Measurements from ENCODE around the gene WDR44. TPM values are rescaled to one million over a fixed set of nuclear protein-coding genes. Genes with fewer than 3 reads are reported as not detected.
"Not testable (repeated sequence)": the region's sequence is repeated elsewhere in the genome, so short reads cannot be mapped to it uniquely, and the experiment has no call there.

The WDR44 gene
- total RNA-seq, 1 donor from 2014 or later: 12.0 TPM

DNA sequence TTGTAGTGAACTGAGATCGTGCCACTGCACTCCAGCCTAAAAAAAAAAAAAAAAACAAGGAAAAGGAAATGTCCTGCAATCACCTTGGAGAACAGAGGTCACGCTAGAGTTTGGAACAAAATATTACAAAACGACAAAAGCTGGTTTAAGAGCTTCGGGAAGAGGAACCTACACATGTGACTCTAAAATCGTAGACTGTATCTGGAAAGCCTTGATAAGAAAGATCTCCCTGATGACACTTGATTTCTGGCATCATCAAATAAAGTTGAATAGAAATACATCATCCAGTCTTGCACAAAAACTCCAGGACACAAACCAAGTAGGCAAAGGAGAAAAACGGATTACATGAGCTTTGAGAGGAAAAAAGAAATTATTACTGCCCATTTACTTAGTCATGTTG, 118.6 kb downstream of the WDR44 start:
- ATAC-seq (ENCODE audit: poor library complexity) (no peak), DNase-seq (no peak)
- intact Hi-C loops (cut with DNase I): no loop called here

DNA sequence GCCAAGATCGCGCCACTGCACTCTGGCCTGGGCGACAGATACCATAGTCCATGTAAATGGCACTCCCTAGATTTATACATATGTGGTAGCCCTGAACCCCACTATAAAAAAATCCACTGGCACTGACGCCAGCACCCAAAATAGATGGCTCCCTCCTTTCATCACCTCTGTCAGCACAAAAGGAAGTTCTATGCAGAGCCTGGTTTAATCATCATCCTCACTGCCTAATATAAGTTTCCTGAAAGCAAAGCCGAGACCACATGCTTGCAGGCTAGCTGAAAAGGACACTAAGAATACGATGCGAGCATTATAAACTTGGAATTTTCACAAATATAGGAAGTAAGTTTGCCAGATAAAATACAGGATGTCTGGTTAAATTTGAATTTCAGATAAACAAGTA, 122.2 kb downstream of the WDR44 start:
- ATAC-seq (ENCODE audit: poor library complexity) (no peak), DNase-seq (no peak)
- intact Hi-C loops (cut with DNase I): no loop called here

DNA sequence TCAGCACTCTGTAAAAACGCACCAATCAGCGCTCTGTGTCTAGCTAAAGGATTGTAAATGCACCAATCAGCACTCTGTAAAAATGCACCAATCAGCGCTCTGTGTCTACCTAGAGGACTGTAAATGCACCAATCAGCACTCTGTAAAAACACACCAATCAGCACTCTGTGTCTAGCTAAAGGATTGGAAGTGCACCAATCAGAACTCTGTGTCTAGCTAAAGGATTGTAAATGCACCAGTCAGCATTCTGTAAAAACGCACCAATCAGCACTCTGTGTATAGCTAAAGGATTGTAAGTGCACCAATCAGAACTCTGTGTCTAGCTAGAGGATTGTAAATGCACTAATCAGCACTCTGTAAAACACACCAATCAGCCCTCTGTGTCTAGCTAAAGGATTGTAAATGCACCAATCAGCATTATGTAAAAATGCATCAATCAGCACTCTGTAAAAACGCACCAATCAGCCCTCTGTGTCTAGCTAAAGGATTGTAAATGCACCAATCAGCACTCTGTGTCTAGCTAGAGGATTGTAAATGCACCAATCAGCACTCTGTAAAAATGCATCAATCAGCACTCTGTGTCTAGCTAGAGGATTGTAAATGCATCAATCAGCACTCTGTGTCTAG, 124.9 kb downstream of the WDR44 start:
- DNase-seq; intact Hi-C loops (cut with DNase I); ATAC-seq (ENCODE audit: poor library complexity): not testable (repeated sequence)

GRCh38 chrX:118474586-118474985, 128.7 kb downstream of the WDR44 start:
- intact Hi-C loops (cut with DNase I): no loop called here
- DNase-seq (no peak), ATAC-seq (ENCODE audit: poor library complexity) (no peak)

DNA sequence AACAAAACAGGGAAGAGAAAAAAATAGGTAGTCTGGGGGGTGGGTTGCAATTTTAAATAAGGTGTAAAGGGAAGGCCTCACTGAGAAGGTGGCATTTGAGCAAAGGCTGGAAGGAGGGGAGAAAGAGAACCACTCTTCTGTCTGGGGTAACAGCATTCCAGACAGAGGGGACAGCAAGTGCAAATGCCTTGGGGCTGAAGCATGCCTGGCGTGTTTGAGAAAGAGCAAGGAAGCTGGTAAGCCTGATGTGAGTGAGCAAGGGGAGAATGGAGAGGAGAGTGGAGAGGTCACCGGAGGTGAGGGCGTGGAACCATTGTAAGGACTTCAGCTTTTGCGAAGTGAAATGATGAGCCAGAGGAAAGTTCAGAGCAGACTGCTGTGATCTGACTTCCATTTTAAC, 130.0 kb downstream of the WDR44 start:
- ATAC-seq (ENCODE audit: poor library complexity) (no peak), DNase-seq (no peak)
- intact Hi-C loops (cut with DNase I): no loop called here

- ATAC-seq (ENCODE audit: poor library complexity) (no peak), DNase-seq (no peak)
- intact Hi-C loops (cut with DNase I): no loop called here
Measured at GRCh38 chrX:118480172-118480571, 134.3 kb downstream of the WDR44 start.

DNA sequence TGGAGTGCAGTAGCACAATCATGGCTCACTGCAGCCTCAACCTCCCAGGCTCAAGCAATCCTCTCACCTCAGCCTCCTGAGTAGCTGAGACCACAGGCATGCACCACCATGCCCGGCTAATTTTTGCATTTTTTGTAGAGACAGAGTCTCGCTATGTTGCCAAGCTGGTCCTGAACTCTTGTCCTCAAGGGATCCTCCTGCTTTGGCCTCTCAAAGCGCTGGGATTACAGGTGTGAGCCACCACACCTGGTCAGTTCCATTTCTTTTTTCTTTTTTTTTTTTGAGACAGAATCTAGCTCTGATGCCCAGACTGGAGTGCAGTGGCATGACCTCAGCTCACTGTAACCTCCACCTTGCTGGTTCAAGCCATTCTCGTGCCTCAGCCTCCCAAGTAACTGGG, 136.5 kb downstream of the WDR44 start:
- DNase-seq; intact Hi-C loops (cut with DNase I); ATAC-seq (ENCODE audit: poor library complexity): not testable (repeated sequence)

DNA sequence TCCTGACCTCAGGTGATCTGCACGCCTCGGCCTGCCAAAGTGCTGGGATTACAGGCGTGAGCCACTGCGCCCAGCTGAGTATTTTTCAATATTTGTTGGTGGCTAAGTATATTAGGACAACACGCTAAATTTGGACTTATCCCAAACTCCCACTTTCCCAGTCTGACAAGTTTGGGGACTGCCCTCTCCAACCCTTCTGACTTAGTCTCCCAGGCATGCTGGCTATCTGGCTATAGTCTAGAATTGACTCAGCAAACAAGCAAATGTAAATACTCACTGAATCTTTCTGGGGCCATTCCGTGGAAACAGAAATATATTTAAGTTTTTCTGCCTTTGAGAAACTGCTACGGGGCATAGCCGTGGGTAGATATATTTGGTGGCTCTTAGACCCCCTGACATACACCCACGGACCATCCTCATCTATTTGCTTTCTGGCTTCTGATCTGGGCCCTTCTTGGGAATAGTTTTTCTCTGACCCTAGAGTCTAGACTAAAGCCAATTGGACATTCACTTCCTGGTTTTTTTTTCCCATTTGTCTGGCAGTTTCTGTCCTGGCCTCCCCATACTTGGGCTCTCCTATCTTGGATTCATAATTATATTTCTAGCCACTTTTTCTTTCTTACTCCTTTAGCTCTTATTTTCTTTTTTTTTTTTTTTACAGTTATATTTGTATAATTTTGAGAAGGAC, 138.5 kb downstream of the WDR44 start:
- ATAC-seq (ENCODE audit: poor library complexity): no peak
- intact Hi-C loops (cut with DNase I): no loop called here
- DNase-seq: no peak

DNA sequence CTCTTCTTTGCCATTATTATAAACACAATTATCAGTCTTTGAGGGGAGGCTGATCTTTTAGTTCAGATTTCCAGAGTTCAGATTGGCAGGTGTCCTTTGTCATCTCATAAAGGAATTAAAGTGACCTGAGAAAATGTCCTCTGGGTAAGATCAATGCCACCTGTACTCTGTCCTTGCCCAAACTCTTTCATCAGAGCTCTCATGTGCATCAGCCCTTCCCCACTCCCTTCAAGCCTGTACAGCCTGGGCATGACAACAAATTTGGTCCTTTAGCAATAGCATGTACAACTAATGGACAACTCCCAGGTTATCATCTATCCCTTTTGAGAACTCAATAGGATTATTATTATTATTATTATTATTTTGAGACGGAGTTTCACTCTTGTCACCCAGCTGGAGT, 140.8 kb downstream of the WDR44 start:
- DNase-seq; intact Hi-C loops (cut with DNase I); ATAC-seq (ENCODE audit: poor library complexity): not testable (repeated sequence)

- no peak for DNase-seq
- intact Hi-C loops (cut with DNase I): no loop called here
- ATAC-seq (ENCODE audit: poor library complexity): no peak
Measured at GRCh38 chrX:118493016-118493415, 147.1 kb downstream of the WDR44 start.

- ATAC-seq (ENCODE audit: poor library complexity): no peak
- DNase-seq: no peak
- intact Hi-C loops (cut with DNase I): no loop called here
Measured at GRCh38 chrX:118493653-118494297, 147.9 kb downstream of the WDR44 start.

- intact Hi-C loops (cut with DNase I): no loop called here
Measured at GRCh38 chrX:118495061-118495921, 149.4 kb downstream of the WDR44 start, which contains the start of gene DOCK11. TSS of gene DOCK11 (plus strand) at chrX:118495815. CDS start at chrX:118495972, 157 bp downstream.

GRCh38 chrX:118495958-118496762, 150.3 kb downstream of the WDR44 start:
- ATAC-seq (ENCODE audit: poor library complexity): peak; percentile 58
- intact Hi-C loops (cut with DNase I): no loop called here
- DNase-seq: peak; percentile 82

More at GRCh38 chrX:118495061-118495921, 149.4 kb downstream of the WDR44 start, which contains the start of gene DOCK11:
- DNase-seq: peak; percentile 86
- peak; percentile 89 for ATAC-seq (ENCODE audit: poor library complexity)

GRCh38 chrX:118496763-118497079, 150.8 kb downstream of the WDR44 start:
- ATAC-seq (ENCODE audit: poor library complexity): peak; percentile 13
- no peak for DNase-seq
- intact Hi-C loops (cut with DNase I): no loop called here

GRCh38 chrX:118497180-118497818, 151.4 kb downstream of the WDR44 start:
- intact Hi-C loops (cut with DNase I): no loop called here
- ATAC-seq (ENCODE audit: poor library complexity) (no peak), DNase-seq (no peak)

DNA sequence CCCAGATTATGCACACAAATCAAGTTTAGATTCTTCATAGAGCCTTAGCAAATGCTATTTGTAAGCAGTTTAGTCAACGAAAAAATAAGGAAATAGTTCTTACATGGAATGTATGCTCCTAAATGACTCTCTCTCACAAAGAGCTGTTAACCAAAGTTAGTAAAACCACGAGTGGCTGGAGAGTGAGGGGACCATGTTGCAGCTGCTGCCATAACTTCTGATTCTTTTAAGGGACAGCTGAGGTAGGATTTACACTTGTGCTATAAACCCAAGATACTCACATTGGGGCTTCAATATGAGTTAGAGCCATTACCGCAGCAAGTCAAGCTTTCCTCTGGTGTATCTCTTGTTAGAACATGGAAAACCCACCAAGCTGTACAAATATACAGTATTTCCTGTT, 152.4 kb downstream of the WDR44 start:
- ATAC-seq (ENCODE audit: poor library complexity) (no peak), DNase-seq (no peak)
- intact Hi-C loops (cut with DNase I): no loop called here

DNA sequence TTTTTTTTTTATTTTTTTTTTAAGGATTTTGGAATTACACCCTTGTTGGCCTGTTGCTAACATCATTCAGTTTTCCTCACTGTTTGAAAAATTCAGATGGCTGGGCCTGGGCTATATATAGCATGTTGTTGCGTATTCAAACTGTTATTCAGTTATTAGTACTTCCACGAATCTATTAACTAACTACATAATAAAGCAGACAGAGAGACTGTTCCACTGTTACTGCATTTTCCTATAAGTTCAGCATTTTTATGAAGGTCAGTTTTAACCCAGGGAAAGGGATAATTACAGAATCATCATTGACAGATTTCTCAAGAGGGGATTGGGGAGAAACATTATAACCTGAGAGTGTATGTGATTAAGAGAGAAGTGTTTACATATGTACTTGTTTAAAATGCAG, 152.8 kb downstream of the WDR44 start:
- no peak for ATAC-seq (ENCODE audit: poor library complexity)
- intact Hi-C loops (cut with DNase I): no loop called here
- DNase-seq: no peak

GRCh38 chrX:118499295-118499694, 153.4 kb downstream of the WDR44 start:
- ATAC-seq (ENCODE audit: poor library complexity) (no peak), DNase-seq (no peak)
- intact Hi-C loops (cut with DNase I): no loop called here
